Panc1 (cell line): Measurements from ENCODE around the gene DGKZ. TPM values are rescaled to one million over a fixed set of nuclear protein-coding genes. Genes with fewer than 3 reads are reported as not detected.

Experiments
- ATAC-seq: fragments of 200-7000 bp; cut with Tn5 transposase; 2 replicates; pipeline ENCODE4 v1.9.1; 2020; ENCODE audit warnings: mild to moderate bottlenecking, moderate library complexity
- BruUV-seq: library from RNA; stranded (reverse); fragments of 400-500 nt; replicated peaks from 2 replicates; lab custom pipeline; 2021; lab: Mats Ljungman, UMichigan
- CTCF ChIA-PET: fragments of 300-600 bp; sonication (Branson Sonifier 250); formaldehyde crosslinking; loops from one replicate; lab custom pipeline; 2022; ENCODE audit warnings: antibody characterized with exemption; lab: Charles Lee
- POLR2A ChIA-PET: fragments of 300-600 bp; sonication (Branson Sonifier 250); formaldehyde crosslinking; loops from one replicate; lab custom pipeline; 2022; ENCODE audit warnings: antibody characterized with exemption; lab: Charles Lee
- DNase-seq: peaks from one replicate; pipeline ENCODE4 v3.0.0-alpha.2; 2010; ENCODE audit warnings: low read depth, low spot score
- H3K27ac ChIP-seq: 2 replicates; pipeline ENCODE4 v1.5.1; 2011; ENCODE audit warnings: mild to moderate bottlenecking, low read length, inconsistent platforms
- H3K27me3 ChIP-seq: fragments of 200-500 bp; sonication (Bioruptor generic); 2 replicates; pipeline ENCODE4 v1.6.0; 2014; ENCODE audit warnings: low read length, inconsistent platforms; ENCODE audit not compliant: control insufficient read depth, insufficient read depth
- H3K36me3 ChIP-seq: fragments of 200-500 bp; sonication (Bioruptor generic); 2 replicates; pipeline ENCODE4 v1.5.1; 2014; ENCODE audit warnings: inconsistent platforms, mild to moderate bottlenecking, low read length, moderate library complexity; ENCODE audit not compliant: control insufficient read depth, insufficient read depth
- H3K4me1 ChIP-seq: 2 replicates; pipeline ENCODE4 v1.5.1; 2011; ENCODE audit warnings: inconsistent platforms, mild to moderate bottlenecking, low read length, moderate library complexity; ENCODE audit not compliant: control insufficient read depth, insufficient read depth
- H3K4me3 ChIP-seq, 2 experiments: 2 replicates each; pipeline ENCODE4 v1.5.1; 2011 to 2012; ENCODE audit warnings: low read depth in 2 of 2, low read length in 2 of 2, mild to moderate bottlenecking in 2 of 2, inconsistent platforms in 1 of 2, moderate library complexity in 1 of 2
- H3K9me3 ChIP-seq: fragments of 200-500 bp; sonication (Bioruptor generic); 2 replicates; pipeline ENCODE4 v1.5.1; 2014; ENCODE audit warnings: low read depth, mild to moderate bottlenecking, inconsistent platforms, low read length, moderate library complexity; ENCODE audit not compliant: control insufficient read depth, insufficient read depth
- POLR2AphosphoS5 ChIP-seq: IDR thresholded peaks from 2 replicates; pipeline ENCODE4 v1.6.1; 2012; ENCODE audit warnings: mild to moderate bottlenecking, low read depth, low read length, moderate library complexity
- SIN3A ChIP-seq: IDR thresholded peaks from 2 replicates; pipeline ENCODE4 v1.6.1; 2012; ENCODE audit warnings: low read depth, mild to moderate bottlenecking, low read length, moderate library complexity, borderline replicate concordance; ENCODE audit not compliant: insufficient read depth
- TCF7L2 ChIP-seq: IDR thresholded peaks from 2 replicates; pipeline ENCODE4 v1.6.1; 2011; ENCODE audit warnings: mild to moderate bottlenecking, low read depth, low read length, inconsistent platforms
- in situ Hi-C: cut with HindIII; loops from 2 replicates; pipeline ENCODE4 v1.10.0; 2016; ENCODE audit warnings: low sequenced_read_pairs, low pct_unique_long_range_greater_than_20kb
- intact Hi-C: fragments of 100-400 bp; cut with micrococcal nuclease; formaldehyde crosslinking; loops from one replicate; pipeline ENCODE4 v1.10.0; 2022; ENCODE audit not compliant: unreplicated experiment
- total RNA-seq: library from RNA; stranded (reverse); gene quantifications from one replicate; pipeline ENCODE4 v1.2.1, GENCODE V29; 2021; ENCODE audit not compliant: unreplicated experiment
- TF ChIP-seq, protein P1 (sequence below), 2 experiments: IDR thresholded peaks; 2 replicates each; pipeline ENCODE4 v1.6.1; 2011 to 2012; ENCODE audit warnings: low read depth in 2 of 2, control low read depth in 1 of 2, low read length in 1 of 2, mild to moderate bottlenecking in 1 of 2, moderate library complexity in 1 of 2; ENCODE audit not compliant: insufficient read depth in 1 of 2
- TF ChIP-seq, protein P2 (sequence below): fragments of 450-650 bp; IDR thresholded peaks from 2 replicates; pipeline ENCODE4 v1.5.1; 2017; ENCODE audit warnings: mild to moderate bottlenecking

Gene DGKZ
- total RNA-seq, 1 experiment from 2014 or later = 104 TPM

DNA sequence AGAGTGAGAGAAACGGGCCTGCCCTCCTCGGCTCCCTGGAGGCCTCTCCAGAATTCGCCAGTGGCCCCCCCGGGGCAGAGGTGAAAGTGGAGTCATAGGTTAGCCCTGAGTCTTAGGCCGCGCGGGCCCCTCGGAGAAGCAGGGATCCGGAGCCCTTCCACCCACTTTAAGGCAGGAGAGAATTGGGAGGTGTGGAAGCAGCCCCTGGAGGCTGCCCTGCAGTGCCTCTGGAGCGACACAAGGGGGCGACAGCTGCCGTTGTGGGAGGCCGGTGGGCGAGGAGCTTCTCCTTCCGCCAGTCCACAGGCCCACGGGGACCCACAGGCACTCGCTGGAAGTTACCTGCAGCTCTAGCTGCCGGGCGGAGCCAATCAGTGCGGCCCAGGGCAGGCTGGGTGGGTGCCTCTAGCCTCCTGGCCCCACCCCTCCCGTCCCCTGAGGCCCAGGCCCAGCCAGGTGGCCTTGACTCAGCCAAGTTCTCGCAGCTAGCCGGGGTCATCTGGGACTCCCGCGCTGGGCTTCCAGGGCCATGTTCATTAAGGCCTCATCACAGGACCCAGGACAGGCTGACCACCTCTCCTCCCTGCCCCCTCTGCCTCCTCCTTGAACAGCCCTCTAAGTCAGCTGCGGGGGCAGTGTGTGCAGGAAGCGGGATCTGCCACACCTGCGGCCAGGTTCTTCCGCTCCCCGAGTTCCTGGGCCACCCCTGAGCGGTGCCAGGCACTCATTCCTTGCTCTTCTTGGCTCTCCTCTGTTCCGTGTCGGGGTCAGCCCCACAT lies 5.0 kb downstream of the DGKZ start:
- ATAC-seq (peak; percentile 13; the same call in 1 of the 2 replicates), DNase-seq (no peak)
- H3K36me3 ChIP-seq = no peaks in the 10 kb centered on the region
- peak overlapping the region; percentile 29; the same call in 1 of the 2 replicates for H3K27ac ChIP-seq
- intact Hi-C loops (no loop called here), in situ Hi-C loops (no loop called here)
- H3K4me3 ChIP-seq = no peak overlapping the region
- TF ChIP-seq SIN3A (no peak), TCF7L2 (no peak), POLR2AphosphoS5 (no peak)
- TF ChIP-seq, protein P1, sequence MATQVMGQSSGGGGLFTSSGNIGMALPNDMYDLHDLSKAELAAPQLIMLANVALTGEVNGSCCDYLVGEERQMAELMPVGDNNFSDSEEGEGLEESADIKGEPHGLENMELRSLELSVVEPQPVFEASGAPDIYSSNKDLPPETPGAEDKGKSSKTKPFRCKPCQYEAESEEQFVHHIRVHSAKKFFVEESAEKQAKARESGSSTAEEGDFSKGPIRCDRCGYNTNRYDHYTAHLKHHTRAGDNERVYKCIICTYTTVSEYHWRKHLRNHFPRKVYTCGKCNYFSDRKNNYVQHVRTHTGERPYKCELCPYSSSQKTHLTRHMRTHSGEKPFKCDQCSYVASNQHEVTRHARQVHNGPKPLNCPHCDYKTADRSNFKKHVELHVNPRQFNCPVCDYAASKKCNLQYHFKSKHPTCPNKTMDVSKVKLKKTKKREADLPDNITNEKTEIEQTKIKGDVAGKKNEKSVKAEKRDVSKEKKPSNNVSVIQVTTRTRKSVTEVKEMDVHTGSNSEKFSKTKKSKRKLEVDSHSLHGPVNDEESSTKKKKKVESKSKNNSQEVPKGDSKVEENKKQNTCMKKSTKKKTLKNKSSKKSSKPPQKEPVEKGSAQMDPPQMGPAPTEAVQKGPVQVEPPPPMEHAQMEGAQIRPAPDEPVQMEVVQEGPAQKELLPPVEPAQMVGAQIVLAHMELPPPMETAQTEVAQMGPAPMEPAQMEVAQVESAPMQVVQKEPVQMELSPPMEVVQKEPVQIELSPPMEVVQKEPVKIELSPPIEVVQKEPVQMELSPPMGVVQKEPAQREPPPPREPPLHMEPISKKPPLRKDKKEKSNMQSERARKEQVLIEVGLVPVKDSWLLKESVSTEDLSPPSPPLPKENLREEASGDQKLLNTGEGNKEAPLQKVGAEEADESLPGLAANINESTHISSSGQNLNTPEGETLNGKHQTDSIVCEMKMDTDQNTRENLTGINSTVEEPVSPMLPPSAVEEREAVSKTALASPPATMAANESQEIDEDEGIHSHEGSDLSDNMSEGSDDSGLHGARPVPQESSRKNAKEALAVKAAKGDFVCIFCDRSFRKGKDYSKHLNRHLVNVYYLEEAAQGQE (IDR thresholded peaks at IDR 0.05; ENCODE audit: insufficient read depth in 1 of 2, low read depth in 2 of 2, low read length in 1 of 2) = 0 out of 4 replicates have a peak, but pooled peaks of 1 of the 2 experiments have one; percentile 35
- TF ChIP-seq, protein P2, sequence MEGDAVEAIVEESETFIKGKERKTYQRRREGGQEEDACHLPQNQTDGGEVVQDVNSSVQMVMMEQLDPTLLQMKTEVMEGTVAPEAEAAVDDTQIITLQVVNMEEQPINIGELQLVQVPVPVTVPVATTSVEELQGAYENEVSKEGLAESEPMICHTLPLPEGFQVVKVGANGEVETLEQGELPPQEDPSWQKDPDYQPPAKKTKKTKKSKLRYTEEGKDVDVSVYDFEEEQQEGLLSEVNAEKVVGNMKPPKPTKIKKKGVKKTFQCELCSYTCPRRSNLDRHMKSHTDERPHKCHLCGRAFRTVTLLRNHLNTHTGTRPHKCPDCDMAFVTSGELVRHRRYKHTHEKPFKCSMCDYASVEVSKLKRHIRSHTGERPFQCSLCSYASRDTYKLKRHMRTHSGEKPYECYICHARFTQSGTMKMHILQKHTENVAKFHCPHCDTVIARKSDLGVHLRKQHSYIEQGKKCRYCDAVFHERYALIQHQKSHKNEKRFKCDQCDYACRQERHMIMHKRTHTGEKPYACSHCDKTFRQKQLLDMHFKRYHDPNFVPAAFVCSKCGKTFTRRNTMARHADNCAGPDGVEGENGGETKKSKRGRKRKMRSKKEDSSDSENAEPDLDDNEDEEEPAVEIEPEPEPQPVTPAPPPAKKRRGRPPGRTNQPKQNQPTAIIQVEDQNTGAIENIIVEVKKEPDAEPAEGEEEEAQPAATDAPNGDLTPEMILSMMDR = peak; percentile 94
- CTCF ChIA-PET = interaction anchor here (0.6 to 1.4 kb wide), 3 partner anchors 9 to 38 kb away, joined by 3 to 8 read pairs (median 6); no protein-coding TSS in a partner anchor
- no peaks in the 10 kb centered on the region for H3K27me3 ChIP-seq
- H3K9me3 ChIP-seq = no peaks in the 10 kb centered on the region
- H3K4me1 ChIP-seq = peaks cover 32% of the 10 kb centered on the region
- no TSS peak for BruUV-seq
- POLR2A ChIA-PET = no interaction called here

DNA sequence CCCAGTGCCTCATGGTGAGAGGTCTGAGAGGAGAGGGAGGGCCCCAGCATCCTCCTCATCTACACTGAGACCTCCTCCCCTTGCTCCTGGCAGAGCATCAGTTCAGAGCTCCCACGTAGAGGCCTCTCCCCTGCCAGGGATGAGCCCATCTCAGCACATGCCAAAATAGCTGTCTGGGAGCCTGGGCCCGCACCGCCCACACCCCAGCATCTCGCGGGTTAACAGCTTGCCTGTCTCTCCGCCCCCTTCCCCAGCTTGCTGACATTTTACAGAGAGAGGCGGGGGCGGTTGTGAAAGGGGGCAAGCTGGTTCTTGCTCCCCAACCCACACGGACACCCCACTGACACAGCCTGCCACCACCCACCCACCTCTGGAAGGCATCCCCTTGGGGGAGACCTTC lies 6.4 kb downstream of the DGKZ start:
- no peaks in the 10 kb centered on the region for H3K36me3 ChIP-seq
- H3K9me3 ChIP-seq = no peaks in the 10 kb centered on the region
- no peak overlapping the region for H3K4me3 ChIP-seq
- TF ChIP-seq TCF7L2 = no peak
- TF ChIP-seq, protein P1 (IDR thresholded peaks at IDR 0.05; ENCODE audit: insufficient read depth in 1 of 2, low read depth in 2 of 2, low read length in 1 of 2) = no peak
- TF ChIP-seq POLR2AphosphoS5 = no peak
- TF ChIP-seq, protein P2 = no peak
- no peak for TF ChIP-seq SIN3A
- BruUV-seq = no TSS peak
- CTCF ChIA-PET = no interaction called here
- in situ Hi-C loops (no loop called here), intact Hi-C loops (no loop called here)
- no peak overlapping the region for H3K27ac ChIP-seq
- H3K4me1 ChIP-seq = peaks cover 30% of the 10 kb centered on the region
- H3K27me3 ChIP-seq = no peaks in the 10 kb centered on the region
- DNase-seq = no peak
- POLR2A ChIA-PET = interaction anchor here (0.5 kb wide), 1 partner anchor 208 kb away, joined by 4 read pairs; no protein-coding TSS in a partner anchor
- no peak for ATAC-seq
